Transverse colon (tissue), 4 donors: ENCODE results near the gene TMEM187. TPM values are rescaled to one million over a fixed set of nuclear protein-coding genes. Genes with fewer than 3 reads are reported as not detected.

Source experiments
- DNase-seq: peaks from one replicate; pipeline ENCODE4 v3.0.0-alpha.2; 2019
- H3K27ac ChIP-seq, 4 donors: fragments of 200-600 bp; sonication (generic); 2 replicates each; pipeline ENCODE4 v1.5.1; 2016 to 2018; ENCODE audit warnings: inconsistent platforms in 4 of 4
- H3K27me3 ChIP-seq: fragments of 200-600 bp; sonication (generic); 2 replicates; pipeline ENCODE4 v1.5.1; 2017; ENCODE audit warnings: inconsistent platforms
- H3K36me3 ChIP-seq, 4 donors: fragments of 200-600 bp; sonication (generic); 2 replicates each; pipeline ENCODE4 v1.5.1; 2017 to 2019; ENCODE audit warnings: inconsistent platforms in 4 of 4
- H3K4me1 ChIP-seq, 4 donors: fragments of 200-600 bp; sonication (generic); 2 replicates each; pipeline ENCODE4 v1.5.1; 2017 to 2020; ENCODE audit warnings: inconsistent platforms in 4 of 4
- H3K4me3 ChIP-seq, 4 donors: fragments of 200-600 bp; sonication (generic); 1 replicate in 1 of 4; 2 replicates in 3 of 4; pipeline versions ENCODE4 v1.5.1 to v1.6.1; 2017 to 2019; ENCODE audit warnings: inconsistent platforms in 4 of 4
- H3K9me3 ChIP-seq, 2 donors: fragments of 200-600 bp; sonication (generic); 2 replicates each; pipeline ENCODE4 v1.5.1; 2017 to 2019; ENCODE audit warnings: inconsistent platforms in 2 of 2
- CTCF ChIP-seq, 5 experiments: fragments of 200-600 bp in 3 of 5; fragments of 450-650 bp in 2 of 5; sonication (generic) in 3 of 5; IDR thresholded peaks; 1 replicate in 2 of 5; 2 replicates in 3 of 5; pipeline ENCODE4 v1.5.1; 2016 to 2017; ENCODE audit warnings: antibody characterized with exemption in 5 of 5, inconsistent platforms in 3 of 5, mild to moderate bottlenecking in 2 of 5, moderate library complexity in 1 of 5
- EP300 ChIP-seq: sonication (generic); formaldehyde crosslinking; IDR thresholded peaks from one replicate; pipeline ENCODE4 v1.6.1; 2017; ENCODE audit warnings: antibody characterized with exemption, low read depth
- POLR2A ChIP-seq: fragments of 450-650 bp; IDR thresholded peaks from one replicate; pipeline ENCODE4 v1.6.1; 2016; ENCODE audit warnings: antibody characterized with exemption, mild to moderate bottlenecking, moderate library complexity
- POLR2AphosphoS5 ChIP-seq, 3 donors: sonication (generic); formaldehyde crosslinking; IDR thresholded peaks; one replicate each; pipeline ENCODE4 v1.6.1; 2016; ENCODE audit warnings: antibody characterized with exemption in 3 of 3
- WGBS, 2 donors: methylation state at CpG; one replicate each; pipeline ENCODE4 v1.1.5; 2018; ENCODE audit warnings: low coverage in 1 of 2; 5-methylcytosine and 5-hydroxymethylcytosine counted together
- in situ Hi-C, 4 donors: fragments of 200-750 bp; cut with MboI; loops; one replicate each; pipeline versions ENCODE4 v1.15.0 to v1.15.1; 2017; ENCODE audit warnings: low sequenced_read_pairs in 3 of 4, low pct_ligation_motif_present in 1 of 4, low pct_unique_long_range_greater_than_20kb in 1 of 4
- intact Hi-C: fragments of 100-400 bp; cut with DNase I; formaldehyde crosslinking; loops from one replicate; pipeline ENCODE4 v1.15.1; 2023; ENCODE audit warnings: low total_unique reads
- total RNA-seq, 4 donors: library from RNA; depleted of rRNA; stranded (reverse); fragments of >200 nt; gene quantifications; one replicate each; pipeline ENCODE4 v1.1.0, GENCODE V29; 2016

TMEM187 gene
- total RNA-seq, 4 donors from 2014 or later, result 1.6 to 11.2 (median 5.5) TPM

- in situ Hi-C loops (loop anchor here in 1 of 4 donors (25.0 kb wide), 2 partner anchors 147 to 972 kb away; partner anchors contain the start of genes IDH3G, SRPK3 and SSR4), intact Hi-C loops (no loop called here)
- H3K4me1 ChIP-seq, result peaks cover 3 to 19% (median 10%) of the 10 kb centered on the region in 4 donors
- peak overlapping the region; percentile 68 to 87 (median 72) for H3K27ac ChIP-seq
- H3K4me3 ChIP-seq, result peak overlapping the region; percentile 50 to 88 (median 75)
- 30 to 34% methylated on average over 2 to 19 of the region's 33 CpGs for WGBS, 2 donors
- TF ChIP-seq CTCF (IDR thresholded peaks at IDR 0.05) (no peak), POLR2AphosphoS5 (IDR thresholded peaks at IDR 0.05) (no peak), EP300 (no peak), POLR2A (no peak)
- DNase-seq, result no peak
- no peaks in the 10 kb centered on the region for H3K27me3 ChIP-seq
- no peaks in the 10 kb centered on the region for H3K9me3 ChIP-seq
- no peaks in the 10 kb centered on the region for H3K36me3 ChIP-seq
Observed at GRCh38 chrX:153934148-153934761, 38.3 kb upstream of the TMEM187 start.

GRCh38 chrX:153934762-153935325 lies 37.7 kb upstream of the TMEM187 start, which contains the start of gene NAA10:
Gene NAA10 (minus strand): TSS chrX:153935037. CDS start chrX:153934904, 133 bp downstream.
- no peaks in the 10 kb centered on the region for H3K36me3 ChIP-seq

GRCh38 chrX:153935326-153935851 lies 37.2 kb upstream of the TMEM187 start:
- in situ Hi-C loops, result loop anchor here in 1 of 4 donors (25.0 kb wide), 2 partner anchors 148 to 973 kb away; partner anchors contain the start of genes IDH3G, SRPK3 and SSR4
- TF ChIP-seq EP300 (no peak), POLR2A (no peak), CTCF (IDR thresholded peaks at IDR 0.05) (no peak), POLR2AphosphoS5 (IDR thresholded peaks at IDR 0.05) (no peak)
- DNase-seq, result peak; percentile 26

More at GRCh38 chrX:153934762-153935325, 37.7 kb upstream of the TMEM187 start, which contains the start of gene NAA10:
- peaks cover 3 to 15% (median 9%) of the 10 kb centered on the region in 4 donors for H3K4me1 ChIP-seq
- peak within 1 kb of the TSS; percentile 68 to 87 (median 72) for H3K27ac ChIP-seq
- no peaks in the 10 kb centered on the region for H3K27me3 ChIP-seq
- 52% methylated on average over 29 of the region's 87 CpGs; no CpG with 5 or more reads in 1 of the 2 donors for WGBS, 2 donors
- DNase-seq, result peak; percentile 81
- intact Hi-C loops (no loop called here), in situ Hi-C loops (loop anchor here in 1 of 4 donors (25.0 kb wide), 2 partner anchors 148 to 973 kb away; partner anchors contain the start of genes IDH3G, SRPK3 and SSR4)
- no peak for TF ChIP-seq EP300
- peak in 2 of 3 donors; percentile 15 to 49 for TF ChIP-seq POLR2AphosphoS5 (IDR thresholded peaks at IDR 0.05)
- H3K4me3 ChIP-seq, result peak within 1 kb of the TSS; percentile 50 to 88 (median 75)
- H3K9me3 ChIP-seq, result no peaks in the 10 kb centered on the region

GRCh38 chrX:153937056-153937455 lies 35.5 kb upstream of the TMEM187 start:
- Histone ChIP-seq H3K27ac (no peak overlapping the region), H3K4me3 (no peak overlapping the region), H3K27me3 (no peaks in the 10 kb centered on the region), H3K36me3 (no peaks in the 10 kb centered on the region), H3K4me1 (peaks cover 3 to 15% (median 9%) of the 10 kb centered on the region in 4 donors), H3K9me3 (no peaks in the 10 kb centered on the region)
- DNase-seq, result no peak
- no peak for TF ChIP-seq POLR2A
- TF ChIP-seq POLR2AphosphoS5 (IDR thresholded peaks at IDR 0.05), result no peak
- no peak for TF ChIP-seq EP300
- no peak for TF ChIP-seq CTCF (IDR thresholded peaks at IDR 0.05)
- in situ Hi-C loops, result loop anchor here in 1 of 4 donors (25.0 kb wide), 2 partner anchors 150 to 975 kb away; partner anchors contain the start of genes IDH3G, SRPK3 and SSR4
- WGBS, 2 donors, result 84% methylated on average over 3 of the region's 3 CpGs; no CpG with 5 or more reads in 1 of the 2 donors
- intact Hi-C loops, result no loop called here

More at GRCh38 chrX:153935326-153935851, 37.2 kb upstream of the TMEM187 start:
- H3K4me3 ChIP-seq, result peak overlapping the region; percentile 35 to 88 (median 75)
- 31% methylated on average over 27 of the region's 32 CpGs; no CpG with 5 or more reads in 1 of the 2 donors for WGBS, 2 donors
- no peaks in the 10 kb centered on the region for H3K9me3 ChIP-seq
- intact Hi-C loops, result no loop called here
- peak overlapping the region; percentile 48 to 73 (median 66) for H3K27ac ChIP-seq
- peaks cover 3 to 15% (median 9%) of the 10 kb centered on the region in 4 donors for H3K4me1 ChIP-seq
- H3K36me3 ChIP-seq, result no peaks in the 10 kb centered on the region
- no peaks in the 10 kb centered on the region for H3K27me3 ChIP-seq
